Fibroblast of lung (primary cell): ENCODE measurements around the gene NDUFV1.

ENCODE experiments used
- CTCF ChIP-seq, 2 donors: IDR thresholded peaks in 1 of 2; conservative IDR thresholded peaks in 1 of 2; 1 replicate in 1 of 2; 2 replicates in 1 of 2; pipeline ENCODE4 v1.5.1; 2011 to 2012; ENCODE audit warnings: low read length in 2 of 2, control low read depth in 1 of 2, inconsistent platforms in 1 of 2, low read depth in 1 of 2, mild to moderate bottlenecking in 1 of 2
- EZH2 ChIP-seq: IDR thresholded peaks from 2 replicates; pipeline ENCODE4 v1.5.1; 2012; ENCODE audit warnings: low read length, control low read depth, mild to moderate bottlenecking; ENCODE audit errors: missing control alignments

GRCh38 chr11:67577951-67578350 lies 28.8 kb upstream of the NDUFV1 start:
- TF ChIP-seq CTCF (conservative IDR thresholded peaks at IDR 0.05 in 1 of 2, IDR thresholded peaks at IDR 0.05 in 1 of 2; ENCODE audit: low read depth in 1 of 2, low read length in 2 of 2), result no peak
- TF ChIP-seq EZH2, result no peak
